K562 (cell line): ENCODE results near the gene DHX38. TPM values are rescaled to one million over a fixed set of nuclear protein-coding genes. Genes with fewer than 3 reads are reported as not detected.

Experiments used
- ATAC-seq: fragments of 200-7000 bp; cut with Tn5 transposase; 3 replicates; pipeline ENCODE4 v1.9.1; 2020; ENCODE audit warnings: moderate library complexity
- BruUV-seq: library from RNA; stranded (reverse); fragments of 400-500 nt; replicated peaks from 2 replicates; lab custom pipeline; 2021; lab: Mats Ljungman, UMichigan
- CTCF ChIA-PET: fragments of 300-600 bp; formaldehyde crosslinking; extraction: SDS; loops from one replicate; lab custom pipeline; 2021; ENCODE audit warnings: low intra/inter-chr PET ratio; lab: Yijun Ruan, JAX
- POLR2A ChIA-PET: fragments of 300-600, 350-650 bp; sonication (Branson Sonifier 250); formaldehyde crosslinking; extraction: SDS; loops from one replicate; lab custom pipeline; 2021; ENCODE audit warnings: antibody characterized with exemption, inconsistent platforms; lab: Yijun Ruan, JAX
- DNase-seq, 4 experiments: peaks; one replicate each; pipeline versions ENCODE4 v3.0.0 to v3.0.0-alpha.2; 2011 to 2018; ENCODE audit warnings: low spot score in 3 of 4, mixed read lengths in 3 of 4; ENCODE audit errors: extremely low read depth in 1 of 4
- FAIRE-seq: peaks from 2 replicates; lab custom pipeline; 2011; peaks lifted over from hg19 to GRCh38; lab: Jason Lieb, UNC
- H2AFZ ChIP-seq: 2 replicates; pipeline ENCODE4 v1.6.0; 2011; ENCODE audit warnings: low read depth, low read length, control low read depth, inconsistent platforms
- H3K27ac ChIP-seq: fragments of 200-600 bp; 3 replicates; pipeline ENCODE4 v1.8.0; 2011; ENCODE audit warnings: low read depth, mild to moderate bottlenecking, control low read depth, inconsistent platforms, low read length, moderate library complexity, mixed read lengths; ENCODE audit errors: extremely low read depth
- H3K27me3 ChIP-seq, 2 experiments: fragments of 300-600 bp in 1 of 2; 2 replicates in 1 of 2; 3 replicates in 1 of 2; pipeline versions ENCODE4 v1.6.0 to v1.8.0; 2011; ENCODE audit warnings: inconsistent platforms in 2 of 2, low read length in 2 of 2, mild to moderate bottlenecking in 1 of 2, mixed read lengths in 1 of 2, moderate library complexity in 1 of 2; ENCODE audit not compliant: control insufficient read depth in 2 of 2, insufficient read depth in 2 of 2
- H3K36me3 ChIP-seq: fragments of 300-600 bp; 3 replicates; pipeline ENCODE4 v1.8.0; 2011; ENCODE audit warnings: mild to moderate bottlenecking, low read length, inconsistent platforms; ENCODE audit not compliant: control insufficient read depth, insufficient read depth
- H3K4me1 ChIP-seq, 2 experiments: fragments of 200-600 bp in 1 of 2; replicated peaks in 1 of 2; 2 replicates in 1 of 2; 3 replicates in 1 of 2; pipeline versions ENCODE4 v1.5.1 to v1.8.0; 2011; ENCODE audit warnings: inconsistent platforms in 2 of 2, low read length in 2 of 2, mild to moderate bottlenecking in 1 of 2, mixed read lengths in 1 of 2, moderate library complexity in 1 of 2; ENCODE audit not compliant: control insufficient read depth in 2 of 2, insufficient read depth in 2 of 2
- H3K4me2 ChIP-seq: 2 replicates; pipeline ENCODE4 v1.6.1; 2011; ENCODE audit warnings: low read length, control low read depth, inconsistent platforms, mixed read lengths; ENCODE audit not compliant: insufficient read depth
- H3K4me3 ChIP-seq: fragments of 200-600 bp; sonication (generic), shearing (Covaris generic); 2 replicates; pipeline ENCODE4 v1.5.1; 2016; ENCODE audit warnings: control low read depth, inconsistent platforms
- H3K79me2 ChIP-seq: fragments of 200-600 bp; 3 replicates; pipeline ENCODE4 v1.8.0; 2011; ENCODE audit warnings: low read length, inconsistent platforms; ENCODE audit not compliant: control insufficient read depth, insufficient read depth
- H3K9ac ChIP-seq, 2 experiments: 2 replicates each; pipeline versions ENCODE4 v1.6.0 to v1.6.1; 2011; ENCODE audit warnings: low read depth in 2 of 2, low read length in 2 of 2, control low read depth in 1 of 2, inconsistent platforms in 1 of 2, mild to moderate bottlenecking in 1 of 2, mixed read lengths in 1 of 2; ENCODE audit not compliant: insufficient read depth in 1 of 2
- H3K9me1 ChIP-seq: one replicate; pipeline ENCODE4 v1.6.0; 2011; ENCODE audit warnings: inconsistent platforms, mild to moderate bottlenecking, low read length, moderate library complexity; ENCODE audit not compliant: control insufficient read depth, insufficient read depth
- H3K9me3 ChIP-seq: replicated peaks from 2 replicates; pipeline ENCODE4 v1.5.1; 2011; ENCODE audit warnings: low read depth, low read length, inconsistent platforms; ENCODE audit not compliant: control insufficient read depth, insufficient read depth
- H4K20me1 ChIP-seq: replicated peaks from 2 replicates; pipeline ENCODE4 v1.6.1; 2011; ENCODE audit warnings: low read length, inconsistent platforms, mixed read lengths; ENCODE audit not compliant: control insufficient read depth, insufficient read depth
- ATF6 ChIP-seq: sonication (generic); formaldehyde crosslinking; IDR thresholded peaks from 2 replicates; pipeline ENCODE4 v1.4.0; 2020; ENCODE audit warnings: mild to moderate bottlenecking, missing genetic modification reagents
- CBFB ChIP-seq: sonication (generic); formaldehyde crosslinking; IDR thresholded peaks from 2 replicates; pipeline ENCODE4 v1.4.0; 2020; ENCODE audit warnings: mild to moderate bottlenecking, missing genetic modification reagents
- CTBP1 ChIP-seq: fragments of 450-650 bp; IDR thresholded peaks from 2 replicates; pipeline ENCODE4 v1.6.1; 2016; ENCODE audit warnings: borderline replicate concordance
- DPF2 ChIP-seq: fragments of 450-650 bp; IDR thresholded peaks from 2 replicates; pipeline ENCODE4 v1.6.1; 2016
- GABPB2 ChIP-seq: fragments of 250-450 bp; sonication (Bioruptor Pico); conservative IDR thresholded peaks from 2 replicates; pipeline ENCODE4 v1.5.1; 2021; ENCODE audit warnings: mild to moderate bottlenecking
- HOXB6 ChIP-seq: fragments of 250-450 bp; sonication (Bioruptor Pico); IDR thresholded peaks from 2 replicates; pipeline ENCODE4 v1.5.1; 2022; ENCODE audit warnings: mild to moderate bottlenecking, borderline replicate concordance
- MXD1 ChIP-seq: fragments of 250-450 bp; sonication (Bioruptor Pico); IDR thresholded peaks from 2 replicates; pipeline ENCODE4 v1.8.0; 2021; ENCODE audit warnings: borderline replicate concordance, mild to moderate bottlenecking, moderate library complexity; ENCODE audit not compliant: poor library complexity, severe bottlenecking
- MXI1 ChIP-seq: IDR thresholded peaks from 2 replicates; pipeline ENCODE4 v1.6.1; 2011; ENCODE audit warnings: low read depth, mild to moderate bottlenecking, improper control_type of control experiment, low read length
- NCOA6 ChIP-seq: fragments of 450-650 bp; IDR thresholded peaks from 2 replicates; pipeline ENCODE4 v1.6.1; 2017; ENCODE audit warnings: mild to moderate bottlenecking
- NFATC3 ChIP-seq: fragments of 450-650 bp; IDR thresholded peaks from 2 replicates; pipeline ENCODE4 v1.6.1; 2017; ENCODE audit warnings: mild to moderate bottlenecking
- NFE2L1 ChIP-seq: fragments of 450-650 bp; IDR thresholded peaks from 2 replicates; pipeline ENCODE4 v1.6.1; 2016; ENCODE audit warnings: missing genetic modification characterization, low read depth, mild to moderate bottlenecking, missing compliant biosample characterization, moderate library complexity, borderline replicate concordance
- PCBP1 ChIP-seq: fragments of 200-400 bp; formaldehyde crosslinking; IDR thresholded peaks from 2 replicates; pipeline ENCODE4 v1.6.1; 2018; ENCODE audit warnings: mild to moderate bottlenecking, low read depth, low read length; ENCODE audit not compliant: poor library complexity, severe bottlenecking
- PURB ChIP-seq: sonication (generic); formaldehyde crosslinking; IDR thresholded peaks from 2 replicates; pipeline ENCODE4 v1.9.0; 2021; ENCODE audit warnings: low read depth, mild to moderate bottlenecking, missing genetic modification reagents
- SREBF1 ChIP-seq: fragments of 150-350 bp; IDR thresholded peaks from 2 replicates; pipeline ENCODE4 v1.6.1; 2014; ENCODE audit warnings: antibody characterized with exemption, low read depth, low read length, borderline replicate concordance
- SREBF2 ChIP-seq: sonication (generic); formaldehyde crosslinking; IDR thresholded peaks from 2 replicates; pipeline ENCODE4 v1.4.0; 2020; ENCODE audit warnings: mild to moderate bottlenecking, missing genetic modification reagents
- SRSF7 ChIP-seq: fragments of 200-400 bp; formaldehyde crosslinking; optimal IDR thresholded peaks from 2 replicates; pipeline ENCODE3; 2017; ENCODE audit warnings: mild to moderate bottlenecking, low read depth, low read length
- ZNF133 ChIP-seq: fragments of 250-450 bp; sonication (Bioruptor Pico); IDR thresholded peaks from 2 replicates; pipeline ENCODE4 v1.4.0; 2020; ENCODE audit warnings: mild to moderate bottlenecking
- ZNF436 ChIP-seq: fragments of 250-450, 450-650 bp; sonication (Bioruptor Pico); formaldehyde crosslinking; IDR thresholded peaks from 2 replicates; pipeline ENCODE4 v1.7.0; 2020; ENCODE audit warnings: mild to moderate bottlenecking
- WGBS: fragments of 100-300 bp; shearing (Covaris generic); methylation state at CpG from one replicate; pipeline ENCODE4 v1.1.6; 2016; ENCODE audit warnings: low coverage, mixed read lengths; ENCODE audit not compliant: insufficient coverage; ENCODE audit errors: missing lambda C conversion rate; 5-methylcytosine and 5-hydroxymethylcytosine counted together
- in situ Hi-C: fragments of 300-500 bp; cut with MboI; formaldehyde crosslinking; loops from 4 replicates; pipeline ENCODE4 v1.15.0; 2018; ENCODE audit warnings: inconsistent platforms, mixed read lengths
- intact Hi-C: fragments of 100-400 bp; cut with micrococcal nuclease; formaldehyde crosslinking; loops from 2 replicates; pipeline ENCODE4 v1.14.2; 2022
- polyA plus RNA-seq, 8 experiments: library from polyadenylated mRNA; depleted of rRNA in 4 of 8; stranded (reverse) in 5 of 8; unstranded in 3 of 8; fragments of >200 nt; fragmentation: Nextera tagmentation in 2 of 8; fragmentation: Illumina TruSeq in 1 of 8; extraction: Ambion mirVana in 2 of 8; extraction: Trizol in 1 of 8; gene quantifications; 2 replicates each; pipeline versions ENCODE4 v1.2.1 to v1.2.3, GENCODE V29; 2011 to 2014; ENCODE audit warnings: inconsistent platforms in 1 of 8, missing spikeins in 1 of 8
- total RNA-seq, 7 experiments: library from RNA; depleted of rRNA in 6 of 7; stranded (reverse); fragments of >200 nt in 6 of 7; fragmentation: Illumina TruSeq in 2 of 7; extraction: Trizol in 2 of 7; gene quantifications; 2 replicates each; pipeline versions ENCODE4 v1.2.1 to v1.2.3, GENCODE V29; 2011 to 2021; ENCODE audit warnings: low replicate concordance in 1 of 7
- TF ChIP-seq, protein P1 (sequence below): fragments of 450-650 bp; IDR thresholded peaks from 2 replicates; pipeline ENCODE4 v1.6.1; 2017; ENCODE audit warnings: mild to moderate bottlenecking, moderate library complexity
- TF ChIP-seq, protein P2 (sequence below): fragments of 450-650 bp; formaldehyde crosslinking; conservative IDR thresholded peaks from 2 replicates; pipeline ENCODE4 v1.4.0; 2022; ENCODE audit warnings: mild to moderate bottlenecking, missing genetic modification characterization

DHX38 gene
- total and polyA plus RNA-seq, 9 of the 15 experiments (the other 6 are each of a cell fraction or from before 2014, with no cell fraction given), result 2.8 to 76.8 (median 40.8) TPM

DNA sequence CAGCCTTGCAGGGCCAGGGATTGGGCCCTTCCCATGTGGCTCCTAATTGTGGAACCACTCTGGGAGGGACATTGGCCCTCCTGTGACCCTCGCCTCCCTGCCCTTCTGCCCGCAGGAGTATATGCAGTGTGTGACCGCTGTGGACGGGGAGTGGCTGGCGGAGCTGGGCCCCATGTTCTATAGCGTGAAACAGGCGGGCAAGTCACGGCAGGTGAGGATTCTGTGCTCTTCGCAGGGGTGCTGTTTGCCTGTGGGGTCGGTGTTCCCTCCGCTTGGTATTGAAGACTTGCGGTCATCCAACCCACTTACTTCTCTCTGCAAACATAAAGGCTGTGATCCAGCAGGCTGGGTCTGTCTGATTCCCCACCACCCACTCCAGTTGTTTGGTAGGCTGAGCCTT, 15.7 kb downstream of the DHX38 start:
- Histone ChIP-seq H4K20me1 (no peaks in the 10 kb centered on the region), H3K4me1 (peaks cover 4 to 16% of the 10 kb centered on the region in 2 experiments; a peak in 3 of 5 replicates), H2AFZ (no peak overlapping the region), H3K9me3 (no peaks in the 10 kb centered on the region), H3K27me3 (no peaks in the 10 kb centered on the region), H3K36me3 (peaks cover 81% of the 10 kb centered on the region; the same call in 2 of the 3 replicates), H3K4me3 (no peak overlapping the region), H3K9ac (no peak overlapping the region), H3K9me1 (peaks cover 4% of the 10 kb centered on the region), H3K27ac (no peak overlapping the region), H3K79me2 (no peaks in the 10 kb centered on the region), H3K4me2 (no peak overlapping the region)
- in situ Hi-C loops (no loop called here), intact Hi-C loops (no loop called here)
- 99% methylated on average over 10 of the region's 12 CpGs for WGBS
- no peak for FAIRE-seq
- ATAC-seq, result no peak
- TF ChIP-seq SREBF1, result no peak
- TF ChIP-seq ATF6 (CRISPR knock-in tag), result no peak
- TF ChIP-seq HOXB6 (CRISPR knock-in tag), result no peak
- TF ChIP-seq CTBP1, result no peak
- TF ChIP-seq, protein P1, sequence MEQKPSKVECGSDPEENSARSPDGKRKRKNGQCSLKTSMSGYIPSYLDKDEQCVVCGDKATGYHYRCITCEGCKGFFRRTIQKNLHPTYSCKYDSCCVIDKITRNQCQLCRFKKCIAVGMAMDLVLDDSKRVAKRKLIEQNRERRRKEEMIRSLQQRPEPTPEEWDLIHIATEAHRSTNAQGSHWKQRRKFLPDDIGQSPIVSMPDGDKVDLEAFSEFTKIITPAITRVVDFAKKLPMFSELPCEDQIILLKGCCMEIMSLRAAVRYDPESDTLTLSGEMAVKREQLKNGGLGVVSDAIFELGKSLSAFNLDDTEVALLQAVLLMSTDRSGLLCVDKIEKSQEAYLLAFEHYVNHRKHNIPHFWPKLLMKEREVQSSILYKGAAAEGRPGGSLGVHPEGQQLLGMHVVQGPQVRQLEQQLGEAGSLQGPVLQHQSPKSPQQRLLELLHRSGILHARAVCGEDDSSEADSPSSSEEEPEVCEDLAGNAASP, result no peak
- no peak for TF ChIP-seq GABPB2
- no peak for TF ChIP-seq DPF2
- TF ChIP-seq CBFB, result no peak
- no peak for TF ChIP-seq PURB (CRISPR knock-in tag)
- TF ChIP-seq SRSF7, result no peak
- no peak for TF ChIP-seq NCOA6
- TF ChIP-seq NFE2L1 (tag), result no peak
- no peak for TF ChIP-seq ZNF436
- no peak for TF ChIP-seq MXI1
- TF ChIP-seq, protein P2, sequence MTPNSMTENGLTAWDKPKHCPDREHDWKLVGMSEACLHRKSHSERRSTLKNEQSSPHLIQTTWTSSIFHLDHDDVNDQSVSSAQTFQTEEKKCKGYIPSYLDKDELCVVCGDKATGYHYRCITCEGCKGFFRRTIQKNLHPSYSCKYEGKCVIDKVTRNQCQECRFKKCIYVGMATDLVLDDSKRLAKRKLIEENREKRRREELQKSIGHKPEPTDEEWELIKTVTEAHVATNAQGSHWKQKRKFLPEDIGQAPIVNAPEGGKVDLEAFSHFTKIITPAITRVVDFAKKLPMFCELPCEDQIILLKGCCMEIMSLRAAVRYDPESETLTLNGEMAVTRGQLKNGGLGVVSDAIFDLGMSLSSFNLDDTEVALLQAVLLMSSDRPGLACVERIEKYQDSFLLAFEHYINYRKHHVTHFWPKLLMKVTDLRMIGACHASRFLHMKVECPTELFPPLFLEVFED, result no peak
- no peak for TF ChIP-seq MXD1 (CRISPR knock-in tag)
- TF ChIP-seq ZNF133 (CRISPR knock-in tag), result no peak
- TF ChIP-seq PCBP1, result no peak
- TF ChIP-seq NFATC3, result no peak
- TF ChIP-seq SREBF2 (CRISPR knock-in tag), result no peak
- ChIA-PET POLR2A (interaction anchor here (0.6 to 1.0 kb wide), 2 partner anchors 16 to 536 kb away, joined by 3 read pairs; partner anchors contain the start of gene TXNL4B), CTCF (interaction anchor here (0.6 kb wide), 1 partner anchor 370 kb away, joined by 3 read pairs; no protein-coding TSS in a partner anchor)
- DNase-seq, result no peak
- BruUV-seq, result no TSS peak
